OCI-LY1 (cell line): ENCODE results near the gene GPM6B.

ENCODE experiments used
- EZH2 ChIP-seq: fragments of 200-600 bp; sonication (generic), shearing (Covaris generic); IDR thresholded peaks from 2 replicates; pipeline ENCODE4 v1.8.0; 2017; ENCODE audit warnings: borderline replicate concordance, mixed run types, mild to moderate bottlenecking, antibody characterized with exemption, low read length, moderate library complexity, mixed read lengths
- TF ChIP-seq, protein P1 (sequence below): fragments of 200-600 bp; sonication (generic), shearing (Covaris generic); IDR thresholded peaks from 2 replicates; pipeline ENCODE4 v1.5.1; 2017; ENCODE audit warnings: mild to moderate bottlenecking, antibody characterized with exemption, low read length, moderate library complexity, mixed read lengths

DNA sequence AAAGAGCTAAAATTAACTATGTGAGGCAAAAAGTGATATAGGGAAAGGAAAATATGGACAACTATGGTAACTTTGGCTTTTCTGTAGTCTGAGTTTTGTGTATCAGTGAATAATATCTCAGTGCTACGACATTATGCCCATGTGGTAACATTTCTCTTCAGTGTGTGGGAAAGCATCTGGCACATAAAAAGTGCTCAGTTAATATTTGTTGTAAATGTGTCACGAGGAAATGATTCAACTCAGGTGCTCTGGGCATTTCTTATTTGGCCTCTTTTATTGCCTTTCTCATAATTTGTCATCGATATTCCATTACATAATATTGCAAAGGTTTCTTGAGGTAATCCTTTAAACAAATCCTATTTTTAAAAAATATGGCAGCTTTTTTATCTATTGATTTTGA, 64.8 kb downstream of the GPM6B start:
- TF ChIP-seq, protein P1, sequence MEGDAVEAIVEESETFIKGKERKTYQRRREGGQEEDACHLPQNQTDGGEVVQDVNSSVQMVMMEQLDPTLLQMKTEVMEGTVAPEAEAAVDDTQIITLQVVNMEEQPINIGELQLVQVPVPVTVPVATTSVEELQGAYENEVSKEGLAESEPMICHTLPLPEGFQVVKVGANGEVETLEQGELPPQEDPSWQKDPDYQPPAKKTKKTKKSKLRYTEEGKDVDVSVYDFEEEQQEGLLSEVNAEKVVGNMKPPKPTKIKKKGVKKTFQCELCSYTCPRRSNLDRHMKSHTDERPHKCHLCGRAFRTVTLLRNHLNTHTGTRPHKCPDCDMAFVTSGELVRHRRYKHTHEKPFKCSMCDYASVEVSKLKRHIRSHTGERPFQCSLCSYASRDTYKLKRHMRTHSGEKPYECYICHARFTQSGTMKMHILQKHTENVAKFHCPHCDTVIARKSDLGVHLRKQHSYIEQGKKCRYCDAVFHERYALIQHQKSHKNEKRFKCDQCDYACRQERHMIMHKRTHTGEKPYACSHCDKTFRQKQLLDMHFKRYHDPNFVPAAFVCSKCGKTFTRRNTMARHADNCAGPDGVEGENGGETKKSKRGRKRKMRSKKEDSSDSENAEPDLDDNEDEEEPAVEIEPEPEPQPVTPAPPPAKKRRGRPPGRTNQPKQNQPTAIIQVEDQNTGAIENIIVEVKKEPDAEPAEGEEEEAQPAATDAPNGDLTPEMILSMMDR: no peak
- no peak for TF ChIP-seq EZH2
